Activated naive CD4-positive, alpha-beta T cell treated with anti-CD3 and anti-CD28 coated beads, Interleukin-2, amount 50 U/mL, for 72 hours (primary cell): ENCODE results near the gene PDHX. TPM values are rescaled to one million over a fixed set of nuclear protein-coding genes. Genes with fewer than 3 reads are reported as not detected.

ENCODE experiments used
- ATAC-seq, 2 donors: fragments of 150-1000 bp; cut with Tn5 transposase; 2 replicates each; pipeline ENCODE4 v1.10.0; 2021; ENCODE audit warnings: mild to moderate bottlenecking in 2 of 2, moderate library complexity in 2 of 2
- DNase-seq, 2 donors: peaks; one replicate each; pipeline ENCODE4 v3.0.0; 2021 to 2022; ENCODE audit warnings: low spot score in 2 of 2
- H3K27ac Mint-ChIP-seq, 2 donors: one replicate each; pipeline ENCODE4 v1.8.0; 2022; ENCODE audit warnings: mild to moderate bottlenecking in 2 of 2, mixed read lengths in 2 of 2
- H3K36me3 Mint-ChIP-seq, 2 donors: one replicate each; pipeline ENCODE4 v1.8.0; 2022; ENCODE audit warnings: mixed read lengths in 2 of 2
- H3K9me3 Mint-ChIP-seq, 2 donors: one replicate each; pipeline ENCODE4 v1.8.0; 2022; ENCODE audit warnings: mixed read lengths in 2 of 2
- total RNA-seq, 2 donors: library from RNA; stranded (reverse); gene quantifications; one replicate each; pipeline ENCODE4 v1.2.3, GENCODE V29; 2022

Gene PDHX
- total RNA-seq, 2 donors from 2014 or later: 32.7 to 34.6 TPM

DNA sequence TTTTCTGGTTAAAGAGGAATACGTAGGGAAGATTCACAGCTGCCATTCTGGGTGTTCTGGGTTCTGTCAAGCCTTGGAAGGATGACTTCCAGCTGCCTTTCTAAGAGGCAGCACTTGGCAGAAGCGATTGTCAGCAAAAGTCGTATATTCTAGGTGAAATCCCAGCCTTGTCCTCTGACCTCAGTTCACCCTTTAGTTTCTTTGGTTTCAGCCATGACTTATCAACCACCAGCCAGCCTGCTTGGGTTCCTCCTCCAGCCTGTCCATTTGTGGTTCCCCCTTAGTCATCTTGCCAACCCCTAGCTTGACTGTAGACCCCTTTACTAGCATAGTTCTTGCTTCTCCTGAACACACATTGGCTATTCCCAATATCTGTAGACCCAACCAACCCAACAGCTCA is 120.2 kb downstream of the PDHX start:
- DNase-seq (no peak), ATAC-seq (peak in 1 of 2 donors; percentile 35)
- peaks cover 20 to 27% of the 10 kb centered on the region in 2 donors for H3K9me3 Mint-ChIP-seq
- H3K27ac Mint-ChIP-seq: peak overlapping the region in 1 of 2 donors; percentile 25
- H3K36me3 Mint-ChIP-seq: peaks cover 13 to 15% of the 10 kb centered on the region in 2 donors

DNA sequence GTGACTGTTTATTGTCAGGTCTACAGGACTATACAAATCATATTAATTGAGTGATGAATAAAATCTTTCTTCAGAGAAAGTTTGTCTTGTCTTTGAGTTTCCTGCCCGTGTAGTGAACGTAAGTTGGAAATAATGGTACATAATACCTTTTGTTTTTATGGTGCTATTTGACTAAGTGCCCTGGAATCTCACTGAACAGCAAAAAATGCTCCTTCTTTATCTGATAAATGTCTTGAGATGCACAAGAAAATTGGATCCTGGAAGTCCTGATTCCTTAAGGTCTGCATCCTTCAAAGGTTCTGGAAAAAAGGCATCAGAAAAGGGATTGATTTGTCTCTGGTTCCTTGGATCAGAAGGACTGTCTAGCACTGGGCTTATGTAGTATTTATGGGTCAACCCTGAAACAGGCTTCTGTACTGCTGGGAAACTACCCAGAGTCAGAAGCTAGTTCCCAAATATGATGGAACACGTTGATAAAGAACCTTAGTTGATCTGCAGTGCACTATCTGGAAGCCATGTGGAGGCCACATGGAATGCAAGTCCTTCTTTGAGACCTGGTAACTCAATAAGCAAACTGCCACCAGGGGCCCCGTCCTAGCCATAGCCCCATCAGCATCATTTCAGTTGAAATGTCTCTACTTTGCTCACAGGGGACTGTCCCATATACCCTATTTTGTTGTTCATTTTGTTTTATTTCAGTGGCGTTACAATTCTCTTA is 122.0 kb downstream of the PDHX start:
- peaks cover 20 to 23% of the 10 kb centered on the region in 2 donors for H3K9me3 Mint-ChIP-seq
- DNase-seq: no peak
- H3K27ac Mint-ChIP-seq: no peak overlapping the region
- ATAC-seq: no peak
- H3K36me3 Mint-ChIP-seq: peaks cover 11 to 13% of the 10 kb centered on the region in 2 donors

DNA sequence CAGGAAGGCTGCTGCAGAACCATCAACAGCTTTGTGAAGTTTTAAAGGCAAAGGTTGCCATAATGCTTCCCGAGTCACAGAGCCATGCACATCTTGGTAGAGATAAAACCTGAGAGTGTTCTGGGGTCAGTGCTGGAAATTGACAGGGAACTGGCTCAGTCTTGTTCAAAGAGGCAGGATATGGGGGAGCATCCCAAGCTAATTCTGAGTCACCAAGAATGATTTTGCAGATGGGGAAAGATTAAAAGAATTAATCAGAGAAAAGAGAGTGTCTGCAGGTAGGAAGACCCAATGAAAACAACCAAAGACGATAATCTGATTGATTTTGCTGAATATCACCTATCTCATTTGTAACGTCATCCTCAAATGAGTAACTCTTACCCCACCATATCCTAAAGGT is 122.7 kb downstream of the PDHX start:
- H3K9me3 Mint-ChIP-seq: peaks cover 16 to 17% of the 10 kb centered on the region in 2 donors
- ATAC-seq (no peak), DNase-seq (no peak)
- H3K27ac Mint-ChIP-seq: no peak overlapping the region
- peaks cover 10 to 13% of the 10 kb centered on the region in 2 donors for H3K36me3 Mint-ChIP-seq

DNA sequence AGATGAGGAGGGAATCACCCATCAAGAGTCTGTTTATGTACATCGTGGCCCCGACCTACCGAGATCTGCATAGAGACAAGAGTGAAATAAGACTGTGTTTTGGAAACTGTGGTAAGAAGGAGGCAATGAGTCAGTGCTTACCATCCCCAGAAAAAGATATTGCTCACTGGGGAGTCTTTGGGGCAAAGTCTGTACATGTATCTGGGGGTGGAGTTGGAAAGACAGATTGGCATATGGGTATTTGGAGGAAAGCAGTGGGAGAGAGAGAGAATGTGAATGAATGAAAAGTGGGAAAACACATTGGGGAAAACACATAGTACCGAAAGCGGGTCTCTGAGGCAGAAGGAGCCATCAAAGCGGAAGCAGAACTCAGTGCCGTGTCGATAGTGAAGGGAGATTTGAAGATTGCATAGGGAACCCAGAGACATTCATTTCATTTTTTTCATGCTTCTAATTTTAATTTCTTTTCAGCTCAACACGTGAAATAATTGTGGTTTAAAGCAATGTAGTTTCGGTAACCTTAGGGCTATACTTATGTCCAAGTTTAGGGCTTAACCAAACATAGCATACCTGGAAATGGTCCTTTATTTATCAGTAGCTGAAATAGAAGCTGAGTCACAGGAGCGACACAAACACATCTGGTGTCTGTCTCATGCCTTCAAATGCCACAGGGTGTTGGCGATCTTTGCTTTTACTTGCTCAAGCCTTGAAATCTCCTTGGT is 124.0 kb downstream of the PDHX start:
- peaks cover 10% of the 10 kb centered on the region in 2 donors for H3K36me3 Mint-ChIP-seq
- ATAC-seq (peak; percentile 93 to 97), DNase-seq (peak; percentile 62 to 63)
- H3K9me3 Mint-ChIP-seq: peaks cover 10 to 13% of the 10 kb centered on the region in 2 donors
- peak overlapping the region; percentile 90 to 97 for H3K27ac Mint-ChIP-seq

DNA sequence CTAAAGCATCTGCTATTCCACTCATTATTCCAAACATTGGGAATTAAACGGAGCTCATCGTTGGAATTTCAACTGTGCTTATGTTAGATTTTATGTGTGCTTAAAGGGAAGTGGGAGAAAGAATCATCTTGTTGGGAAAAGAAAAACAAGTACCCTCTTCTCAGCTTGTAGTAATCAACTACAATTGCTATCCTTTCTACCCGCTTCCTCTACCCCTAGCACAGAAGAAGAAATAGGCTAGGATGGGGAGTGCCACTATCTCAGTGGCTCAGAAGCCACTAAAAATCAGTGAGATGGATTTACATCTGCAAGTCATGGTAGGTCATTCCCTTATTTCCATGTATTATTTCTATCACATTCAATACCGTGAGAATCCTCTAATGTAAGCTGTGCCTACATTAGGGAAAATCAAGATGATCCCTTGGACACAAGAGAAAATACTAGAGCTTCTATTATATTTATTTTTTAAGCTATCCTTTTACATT is 124.7 kb downstream of the PDHX start:
- H3K36me3 Mint-ChIP-seq: peaks cover 7 to 10% of the 10 kb centered on the region in 2 donors
- ATAC-seq (no peak), DNase-seq (no peak)
- H3K27ac Mint-ChIP-seq: peak overlapping the region; percentile 90
- H3K9me3 Mint-ChIP-seq: peaks cover 7 to 10% of the 10 kb centered on the region in 2 donors

DNA sequence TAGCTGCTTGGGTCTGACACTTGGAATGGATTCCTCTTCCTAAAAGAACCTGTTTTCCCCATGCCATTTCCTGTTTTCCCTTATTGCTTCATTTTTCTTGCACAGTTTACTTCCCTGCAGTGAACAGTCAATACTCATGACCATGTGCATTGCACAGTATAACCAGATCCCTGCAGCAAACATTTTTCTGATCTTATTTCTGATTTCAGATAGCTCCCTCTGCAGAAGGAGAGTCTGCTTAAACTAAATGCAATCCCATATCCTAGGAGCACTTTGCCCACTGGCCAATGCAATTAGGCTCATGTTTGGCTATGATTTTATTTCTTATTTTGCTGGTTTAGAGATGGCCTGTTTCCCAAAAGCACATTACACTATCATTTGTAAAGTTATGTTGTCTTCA is 125.8 kb downstream of the PDHX start:
- no peak for ATAC-seq
- peak overlapping the region in 1 of 2 donors; percentile 11 for H3K27ac Mint-ChIP-seq
- H3K9me3 Mint-ChIP-seq: peaks cover 7% of the 10 kb centered on the region in 2 donors
- DNase-seq: no peak
- H3K36me3 Mint-ChIP-seq: peaks cover 12 to 15% of the 10 kb centered on the region in 2 donors

DNA sequence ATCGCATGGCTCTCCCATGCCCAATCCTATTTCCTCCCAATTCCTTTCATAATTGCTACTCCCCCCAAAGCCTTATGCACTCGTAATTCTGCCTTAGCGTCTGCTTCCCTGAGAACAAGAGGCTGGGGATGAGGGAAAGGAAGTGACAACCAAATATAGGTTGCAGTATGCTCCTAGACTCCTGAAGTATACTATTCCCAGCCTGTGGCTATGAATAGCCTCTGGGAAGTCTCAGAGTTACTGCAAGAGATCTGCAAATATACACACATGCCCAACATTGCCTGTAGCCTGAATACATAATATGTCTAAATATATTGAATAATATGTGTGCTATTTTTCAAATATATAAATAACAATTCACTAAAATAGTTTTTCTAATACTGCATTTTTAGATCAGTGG is 126.5 kb downstream of the PDHX start:
- ATAC-seq: no peak
- Mint-ChIP-seq H3K36me3 (peaks cover 8 to 17% of the 10 kb centered on the region in 2 donors), H3K9me3 (peaks cover 2 to 3% of the 10 kb centered on the region in 2 donors), H3K27ac (no peak overlapping the region)
- no peak for DNase-seq

DNA sequence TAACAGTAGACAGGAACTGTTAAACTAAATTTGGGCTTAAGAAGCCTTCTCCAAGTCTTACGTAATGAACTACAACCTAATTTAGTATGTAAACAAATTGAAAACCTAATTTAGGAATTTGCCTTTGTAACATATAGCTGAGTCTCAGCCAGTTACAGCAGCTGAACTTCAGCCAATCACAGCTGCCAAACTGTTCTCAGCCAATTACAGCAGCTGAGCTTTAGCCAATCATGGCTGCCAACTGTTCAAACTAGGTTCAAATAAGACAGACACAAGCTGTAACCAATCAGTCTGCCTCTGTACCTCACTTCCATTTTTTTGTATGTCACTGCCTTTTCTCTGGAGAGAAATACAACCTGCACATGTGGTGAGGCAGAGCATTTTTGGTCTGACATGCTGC is 127.5 kb downstream of the PDHX start:
- ATAC-seq: no peak
- peaks cover 8 to 12% of the 10 kb centered on the region in 2 donors for H3K9me3 Mint-ChIP-seq
- DNase-seq: no peak
- no peak overlapping the region for H3K27ac Mint-ChIP-seq
- peaks cover 16 to 22% of the 10 kb centered on the region in 2 donors for H3K36me3 Mint-ChIP-seq

DNA sequence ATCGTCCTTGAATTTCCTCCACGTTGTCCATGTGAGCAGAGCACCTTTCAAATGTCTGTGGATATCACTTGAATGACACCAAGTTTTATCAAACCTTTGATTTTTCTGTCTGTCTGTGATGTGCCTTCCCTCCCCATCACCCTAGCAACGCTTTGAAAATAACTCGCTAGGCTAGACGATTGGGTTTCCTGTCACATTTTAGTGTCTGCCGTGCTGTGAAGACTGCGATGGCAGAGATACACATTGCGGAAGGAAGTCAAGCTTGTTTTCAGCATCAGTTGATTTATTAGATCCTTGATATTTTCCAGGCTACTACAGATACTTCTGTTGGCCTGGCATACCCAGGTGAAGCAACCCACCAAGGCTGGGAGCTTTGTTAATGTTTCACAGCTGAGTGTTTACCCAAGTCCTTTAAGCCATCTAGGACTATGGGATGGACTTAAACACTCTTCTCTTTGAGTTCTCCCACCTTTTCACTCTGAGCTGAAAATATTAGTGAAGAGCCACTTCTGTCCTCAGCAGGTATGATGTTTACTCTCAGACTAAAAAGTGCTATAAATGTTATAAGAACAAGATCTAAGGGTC is 128.9 kb downstream of the PDHX start:
- Mint-ChIP-seq H3K27ac (peak overlapping the region; percentile 90 to 91), H3K9me3 (peaks cover 8 to 12% of the 10 kb centered on the region in 2 donors), H3K36me3 (peaks cover 25 to 36% of the 10 kb centered on the region in 2 donors)
- DNase-seq (peak; percentile 58 to 61), ATAC-seq (peak; percentile 58 to 71)

Other genes starting within 250 kb of the PDHX start
- 10 to 100 TPM; 29.4 to 30.1 TPM for gene APIP, start 239 bp upstream of the PDHX start, total RNA-seq
- 100 to 1,000 TPM; 321 to 381 TPM for gene CD44, start 222.6 kb downstream of the PDHX start, total RNA-seq